B cell (primary cell): ENCODE data around the gene STAB1.

ENCODE experiments used
- EZH2 ChIP-seq: IDR thresholded peaks from 2 replicates; pipeline ENCODE4 v1.6.1; 2012; ENCODE audit warnings: borderline replicate concordance, low read depth, mild to moderate bottlenecking, moderate library complexity, low read length; ENCODE audit not compliant: insufficient read depth, poor library complexity, severe bottlenecking
- TF ChIP-seq, protein P1 (sequence below): fragments of 200-600 bp; IDR thresholded peaks from one replicate; pipeline ENCODE4 v1.8.0; 2022; ENCODE audit warnings: antibody characterized with exemption, mild to moderate bottlenecking

DNA sequence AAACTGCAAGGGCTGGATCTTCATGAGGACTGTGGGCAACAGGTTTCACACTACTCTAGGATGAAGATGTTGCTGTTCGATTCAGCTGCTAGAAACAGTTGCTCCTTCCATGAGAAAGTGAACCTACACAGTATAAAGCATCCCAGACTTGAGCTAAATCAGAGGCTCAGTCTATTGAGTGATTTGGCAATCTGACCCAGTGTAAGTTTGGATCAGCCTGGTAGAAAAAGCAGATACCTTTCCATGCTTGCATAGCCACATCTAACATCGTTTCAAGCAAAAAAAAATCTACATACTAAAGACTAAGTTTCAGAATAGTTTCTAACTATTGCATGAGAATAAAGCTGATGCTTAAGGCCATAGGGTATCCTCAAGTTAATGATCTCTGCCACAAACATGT, 45.9 kb downstream of the STAB1 start:
- TF ChIP-seq, protein P1, sequence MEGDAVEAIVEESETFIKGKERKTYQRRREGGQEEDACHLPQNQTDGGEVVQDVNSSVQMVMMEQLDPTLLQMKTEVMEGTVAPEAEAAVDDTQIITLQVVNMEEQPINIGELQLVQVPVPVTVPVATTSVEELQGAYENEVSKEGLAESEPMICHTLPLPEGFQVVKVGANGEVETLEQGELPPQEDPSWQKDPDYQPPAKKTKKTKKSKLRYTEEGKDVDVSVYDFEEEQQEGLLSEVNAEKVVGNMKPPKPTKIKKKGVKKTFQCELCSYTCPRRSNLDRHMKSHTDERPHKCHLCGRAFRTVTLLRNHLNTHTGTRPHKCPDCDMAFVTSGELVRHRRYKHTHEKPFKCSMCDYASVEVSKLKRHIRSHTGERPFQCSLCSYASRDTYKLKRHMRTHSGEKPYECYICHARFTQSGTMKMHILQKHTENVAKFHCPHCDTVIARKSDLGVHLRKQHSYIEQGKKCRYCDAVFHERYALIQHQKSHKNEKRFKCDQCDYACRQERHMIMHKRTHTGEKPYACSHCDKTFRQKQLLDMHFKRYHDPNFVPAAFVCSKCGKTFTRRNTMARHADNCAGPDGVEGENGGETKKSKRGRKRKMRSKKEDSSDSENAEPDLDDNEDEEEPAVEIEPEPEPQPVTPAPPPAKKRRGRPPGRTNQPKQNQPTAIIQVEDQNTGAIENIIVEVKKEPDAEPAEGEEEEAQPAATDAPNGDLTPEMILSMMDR: no peak
- no peak for TF ChIP-seq EZH2
